B cell (primary cell): ENCODE results near the gene POLN. TPM values are rescaled to one million over a fixed set of nuclear protein-coding genes. Genes with fewer than 3 reads are reported as not detected.

Experiments
- ATAC-seq: fragments of 200-7000 bp; cut with Tn5 transposase; one replicate; pipeline ENCODE4 v1.10.0; 2021; ENCODE audit warnings: low read depth, mild to moderate bottlenecking, moderate number of reproducible peaks, moderate library complexity
- CTCF ChIA-PET: fragments of 350-600 bp; sonication (Branson Sonifier 250); formaldehyde crosslinking; loops from one replicate; lab custom pipeline; 2021; ENCODE audit warnings: antibody characterized with exemption, inconsistent platforms; lab: Charles Lee
- POLR2A ChIA-PET: fragments of 350-600 bp; sonication (Branson Sonifier 250); formaldehyde crosslinking; loops from one replicate; lab custom pipeline; 2021; ENCODE audit warnings: antibody characterized with exemption; lab: Charles Lee
- DNase-seq: peaks from one replicate; pipeline ENCODE4 v3.0.0; 2013
- H2AFZ ChIP-seq: 2 replicates; pipeline ENCODE4 v1.6.1; 2012; ENCODE audit warnings: mild to moderate bottlenecking, low read depth, low read length; ENCODE audit not compliant: insufficient read depth, poor library complexity, severe bottlenecking
- H3K27ac ChIP-seq, 2 donors: 1 replicate in 1 of 2; 2 replicates in 1 of 2; pipeline ENCODE4 v1.5.1; 2012 to 2013; ENCODE audit warnings: low read length in 2 of 2, mild to moderate bottlenecking in 2 of 2, moderate library complexity in 1 of 2
- H3K27me3 ChIP-seq, 4 experiments: fragments of 200-600 bp in 1 of 4; sonication (generic) in 1 of 4; replicated peaks in 1 of 4; 1 replicate in 2 of 4; 2 replicates in 2 of 4; pipeline versions ENCODE4 v1.6.1 to v1.7.0; 2013 to 2016; ENCODE audit warnings: low read length in 3 of 4, mild to moderate bottlenecking in 2 of 4, mixed read lengths in 1 of 4, moderate library complexity in 1 of 4; ENCODE audit not compliant: insufficient read depth in 4 of 4, control insufficient read depth in 3 of 4; ENCODE audit errors: control extremely low read depth in 1 of 4
- H3K36me3 ChIP-seq, 2 experiments: replicated peaks in 1 of 2; 1 replicate in 1 of 2; 2 replicates in 1 of 2; pipeline versions ENCODE4 v1.6.1 to v1.7.1; 2013; ENCODE audit warnings: low read length in 1 of 2; ENCODE audit not compliant: insufficient read depth in 2 of 2, control insufficient read depth in 1 of 2; ENCODE audit errors: control extremely low read depth in 1 of 2, extremely low read depth in 1 of 2
- H3K4me1 ChIP-seq, 2 donors: fragments of 200-600 bp in 1 of 2; sonication (generic) in 1 of 2; 1 replicate in 1 of 2; 2 replicates in 1 of 2; pipeline versions ENCODE4 v1.5.1 to v1.6.1; 2013 to 2017; ENCODE audit warnings: low read length in 2 of 2; ENCODE audit not compliant: control insufficient read depth in 2 of 2, insufficient read depth in 2 of 2
- H3K4me2 ChIP-seq: replicated peaks from 2 replicates; pipeline ENCODE3; 2012; ENCODE audit warnings: mild to moderate bottlenecking, low read depth, low read length; ENCODE audit not compliant: poor library complexity, severe bottlenecking
- H3K4me3 ChIP-seq, 5 experiments: fragments of 200-600 bp in 1 of 5; sonication (generic) in 1 of 5; 1 replicate in 3 of 5; 2 replicates in 2 of 5; pipeline versions ENCODE4 v1.5.1 to v1.7.0; 2011 to 2016; ENCODE audit warnings: low read length in 4 of 5, mild to moderate bottlenecking in 4 of 5, low read depth in 2 of 5, control low read depth in 1 of 5, moderate library complexity in 1 of 5; ENCODE audit not compliant: insufficient read depth in 1 of 5; ENCODE audit errors: control extremely low read depth in 1 of 5, extremely low read depth in 1 of 5
- H3K79me2 ChIP-seq: fragments of 200-600 bp; sonication (generic); one replicate; pipeline ENCODE4 v1.6.0; 2016; ENCODE audit warnings: low read length; ENCODE audit not compliant: control insufficient read depth, insufficient read depth
- H3K9ac ChIP-seq: fragments of 200-600 bp; sonication (generic); 2 replicates; pipeline ENCODE4 v1.6.1; 2017; ENCODE audit warnings: mild to moderate bottlenecking, low read length, moderate library complexity
- H3K9me3 ChIP-seq, 3 donors: one replicate each; pipeline versions ENCODE4 v1.6.1 to v1.7.1; 2013; ENCODE audit warnings: low read length in 2 of 3; ENCODE audit not compliant: control insufficient read depth in 2 of 3, insufficient read depth in 1 of 3; ENCODE audit errors: control extremely low read depth in 1 of 3
- H4K20me1 ChIP-seq: 2 replicates; pipeline ENCODE4 v1.6.0; 2012; ENCODE audit warnings: mild to moderate bottlenecking, low read length; ENCODE audit not compliant: insufficient read depth, control insufficient read depth, poor library complexity, severe bottlenecking
- H3K27ac Mint-ChIP-seq: one replicate; pipeline ENCODE4 v1.8.0; 2021; ENCODE audit warnings: mixed read lengths
- H3K27me3 Mint-ChIP-seq: one replicate; pipeline ENCODE4 v1.8.0; 2021; ENCODE audit warnings: mixed read lengths
- H3K4me1 Mint-ChIP-seq: one replicate; pipeline ENCODE4 v1.8.0; 2021; ENCODE audit warnings: mixed read lengths
- H3K4me3 Mint-ChIP-seq: one replicate; pipeline ENCODE4 v1.8.0; 2021; ENCODE audit warnings: mixed read lengths
- H3K9me3 Mint-ChIP-seq: one replicate; pipeline ENCODE4 v1.8.0; 2022; ENCODE audit warnings: mixed read lengths; ENCODE audit not compliant: insufficient read depth
- CTCF ChIP-seq: fragments of 200-600 bp; IDR thresholded peaks from one replicate; pipeline ENCODE4 v1.8.0; 2022; ENCODE audit warnings: antibody characterized with exemption, mild to moderate bottlenecking
- EZH2 ChIP-seq: IDR thresholded peaks from 2 replicates; pipeline ENCODE4 v1.6.1; 2012; ENCODE audit warnings: borderline replicate concordance, low read depth, mild to moderate bottlenecking, moderate library complexity, low read length; ENCODE audit not compliant: insufficient read depth, poor library complexity, severe bottlenecking
- WGBS: methylation state at CpG from one replicate; pipeline ENCODE4 v1.1.5; 2013; ENCODE audit warnings: missing lambda C conversion rate; ENCODE audit not compliant: insufficient coverage; 5-methylcytosine and 5-hydroxymethylcytosine counted together
- intact Hi-C: fragments of 100-400 bp; cut with micrococcal nuclease; formaldehyde crosslinking; loops from one replicate; pipeline ENCODE4 v1.10.0; 2022
- polyA plus RNA-seq: library from polyadenylated mRNA; depleted of rRNA; stranded (reverse); fragments of >200 nt; gene quantifications from 2 replicates; pipeline ENCODE4 v1.2.3, GENCODE V29; 2012
- total RNA-seq, 2 donors: library from RNA; stranded (reverse); fragments of 120-200 nt in 1 of 2; gene quantifications; 1 replicate in 1 of 2; 2 replicates in 1 of 2; pipeline versions ENCODE4 v1.2.3 to v1.2.4, GENCODE V29; 2013 to 2022

The POLN gene
- total and polyA plus RNA-seq, 2 donors (not counting 1 experiment from before 2014, with no cell fraction given): 0.73 to 1.5 TPM

- ATAC-seq: no peak
- Histone ChIP-seq H3K4me3 (no peak overlapping the region), H3K4me2 (no peak overlapping the region), H4K20me1 (no peaks in the 10 kb centered on the region), H3K27me3 (no peaks in the 10 kb centered on the region), H3K27ac (no peak overlapping the region), H2AFZ (no peak overlapping the region), H3K36me3 (no peaks in the 10 kb centered on the region), H3K4me1 (no peaks in the 10 kb centered on the region), H3K79me2 (no peaks in the 10 kb centered on the region), H3K9me3 (peaks cover 0 to 5% (median 0%) of the 10 kb centered on the region in 3 donors), H3K9ac (no peak overlapping the region)
- no peaks in the 10 kb centered on the region for H3K4me1 Mint-ChIP-seq
- peaks cover 16% of the 10 kb centered on the region for H3K27me3 Mint-ChIP-seq
- WGBS: 89% methylated on average over 13 of the region's 13 CpGs
- H3K27ac Mint-ChIP-seq: no peak overlapping the region
- intact Hi-C loops: no loop called here
- no peak overlapping the region for H3K4me3 Mint-ChIP-seq
- ChIA-PET POLR2A (no interaction called here), CTCF (no interaction called here)
- DNase-seq: no peak
- no peaks in the 10 kb centered on the region for H3K9me3 Mint-ChIP-seq
- no peak for TF ChIP-seq EZH2
- TF ChIP-seq CTCF: no peak
Observed at GRCh38 chr4:2084316-2084715, 157.6 kb downstream of the POLN start.

GRCh38 chr4:2083826-2084160 lies 158.1 kb downstream of the POLN start:
- ChIA-PET POLR2A (no interaction called here), CTCF (no interaction called here)
- no peak overlapping the region for H3K27ac Mint-ChIP-seq
- Histone ChIP-seq H3K9me3 (peaks cover 0 to 5% (median 0%) of the 10 kb centered on the region in 3 donors), H3K4me3 (no peak overlapping the region), H4K20me1 (no peaks in the 10 kb centered on the region), H2AFZ (no peak overlapping the region), H3K9ac (no peak overlapping the region), H3K36me3 (no peaks in the 10 kb centered on the region), H3K27me3 (no peaks in the 10 kb centered on the region), H3K27ac (no peak overlapping the region), H3K4me1 (no peaks in the 10 kb centered on the region), H3K79me2 (no peaks in the 10 kb centered on the region), H3K4me2 (no peak overlapping the region)
- ATAC-seq (no peak), DNase-seq (no peak)
- H3K4me3 Mint-ChIP-seq: no peak overlapping the region
- TF ChIP-seq EZH2 (no peak), CTCF (no peak)
- intact Hi-C loops: no loop called here
- 86% methylated on average over 6 of the region's 6 CpGs for WGBS
- H3K27me3 Mint-ChIP-seq: peaks cover 16% of the 10 kb centered on the region
- H3K4me1 Mint-ChIP-seq: no peaks in the 10 kb centered on the region
- H3K9me3 Mint-ChIP-seq: no peaks in the 10 kb centered on the region
